Smooth muscle cell (in vitro differentiated cells): ENCODE measurements around the gene CCDC3. TPM values are rescaled to one million over a fixed set of nuclear protein-coding genes. Genes with fewer than 3 reads are reported as not detected.

Experiments
- DNase-seq: peaks from one replicate; lab custom pipeline; 2025; ENCODE audit not compliant: unreplicated experiment; lab: John Stamatoyannopoulos, UW
- H2AFZ ChIP-seq: fragments of 200-600 bp; sonication (generic); 2 replicates; pipeline ENCODE4 v1.6.0; 2016; ENCODE audit warnings: antibody characterized with exemption, low read depth, mild to moderate bottlenecking
- H3F3A ChIP-seq: fragments of 200-600 bp; sonication (generic); 2 replicates; pipeline ENCODE4 v1.6.0; 2017; ENCODE audit warnings: antibody characterized with exemption, low read depth
- H3K27ac ChIP-seq: fragments of 200-600 bp; sonication (generic); 2 replicates; pipeline ENCODE4 v1.5.1; 2016; ENCODE audit warnings: low read depth, mild to moderate bottlenecking
- H3K27me3 ChIP-seq: fragments of 200-600 bp; sonication (generic); 2 replicates; pipeline ENCODE4 v1.6.1; 2016; ENCODE audit warnings: low read depth, mild to moderate bottlenecking
- H3K36me3 ChIP-seq: fragments of 200-600 bp; sonication (generic); 2 replicates; pipeline ENCODE4 v1.5.1; 2016; ENCODE audit warnings: low read depth
- H3K4me1 ChIP-seq: fragments of 200-600 bp; sonication (generic); 2 replicates; pipeline ENCODE4 v1.5.1; 2016; ENCODE audit warnings: low read depth
- H3K4me2 ChIP-seq: fragments of 200-600 bp; sonication (generic); 2 replicates; pipeline ENCODE4 v1.6.0; 2016; ENCODE audit warnings: mild to moderate bottlenecking
- H3K4me3 ChIP-seq: fragments of 200-600 bp; sonication (generic); 2 replicates; pipeline ENCODE4 v1.5.1; 2016; ENCODE audit warnings: mild to moderate bottlenecking
- H3K79me2 ChIP-seq: fragments of 200-600 bp; sonication (generic); 2 replicates; pipeline ENCODE4 v1.6.0; 2016; ENCODE audit warnings: low read depth, mild to moderate bottlenecking
- H3K9ac ChIP-seq: fragments of 200-600 bp; sonication (generic); 2 replicates; pipeline ENCODE4 v1.6.0; 2016; ENCODE audit warnings: low read depth
- H3K9me3 ChIP-seq: fragments of 200-600 bp; sonication (generic); replicated peaks from 2 replicates; pipeline ENCODE4 v1.5.1; 2016; ENCODE audit warnings: low read depth
- H4K20me1 ChIP-seq: fragments of 200-600 bp; sonication (generic); 2 replicates; pipeline ENCODE4 v1.6.0; 2016; ENCODE audit warnings: low read depth
- WGBS: methylation state at CpG from one replicate; pipeline ENCODE4 v1.1.7; 2016; ENCODE audit warnings: low lambda C conversion rate; 5-methylcytosine and 5-hydroxymethylcytosine counted together
- polyA plus RNA-seq: library from polyadenylated mRNA; unstranded; fragments of >200 nt; fragmentation: Nextera tagmentation; extraction: Ambion mirVana; gene quantifications from 2 replicates; pipeline ENCODE4 v1.2.1, GENCODE V29; 2016
- total RNA-seq: library from RNA; depleted of rRNA; stranded (reverse); fragments of >200 nt; gene quantifications from 2 replicates; pipeline ENCODE4 v1.2.3, GENCODE V29; 2014
- TF ChIP-seq, protein P1 (sequence below): fragments of 200-600 bp; sonication (generic); IDR thresholded peaks from 2 replicates; pipeline ENCODE4 v1.5.1; 2017; ENCODE audit warnings: borderline replicate concordance, mild to moderate bottlenecking, antibody characterized with exemption; ENCODE audit not compliant: insufficient read depth, poor library complexity, severe bottlenecking

CCDC3 gene
- total and polyA plus RNA-seq, 2 experiments from 2014 or later, result 39.2 to 46.0 TPM

DNA sequence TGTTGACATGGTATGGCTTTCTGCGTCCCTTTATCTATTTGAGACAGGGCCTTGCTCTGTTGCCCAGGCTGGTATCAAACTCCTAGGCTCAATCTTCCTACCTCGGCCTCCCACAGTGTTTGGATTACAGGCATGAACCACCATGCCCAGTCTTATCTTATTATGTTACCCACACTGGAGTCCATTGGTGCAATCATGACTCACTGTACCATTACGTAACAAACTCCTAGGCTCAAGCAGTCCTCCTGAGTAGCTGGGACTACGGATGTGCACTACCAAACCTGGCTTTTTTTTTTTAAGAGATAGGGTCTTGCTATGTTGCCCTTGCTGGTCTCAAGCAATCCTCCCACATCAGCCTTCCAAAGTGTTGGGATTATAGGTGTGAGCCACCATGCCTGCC is 66.7 kb downstream of the CCDC3 start:
- WGBS, result 77% methylated on average over 4 of the region's 4 CpGs
- H3K9me3 ChIP-seq, result no peaks in the 10 kb centered on the region
- H3K4me2 ChIP-seq, result no peak overlapping the region
- H3K4me1 ChIP-seq, result no peaks in the 10 kb centered on the region
- no peaks in the 10 kb centered on the region for H3F3A ChIP-seq
- no peaks in the 10 kb centered on the region for H4K20me1 ChIP-seq
- no peaks in the 10 kb centered on the region for H3K79me2 ChIP-seq
- no peak overlapping the region for H3K9ac ChIP-seq
- no peak overlapping the region for H3K4me3 ChIP-seq
- DNase-seq, result no peak
- H2AFZ ChIP-seq, result no peak overlapping the region
- no peak overlapping the region for H3K27ac ChIP-seq
- H3K36me3 ChIP-seq, result no peaks in the 10 kb centered on the region
- TF ChIP-seq, protein P1, sequence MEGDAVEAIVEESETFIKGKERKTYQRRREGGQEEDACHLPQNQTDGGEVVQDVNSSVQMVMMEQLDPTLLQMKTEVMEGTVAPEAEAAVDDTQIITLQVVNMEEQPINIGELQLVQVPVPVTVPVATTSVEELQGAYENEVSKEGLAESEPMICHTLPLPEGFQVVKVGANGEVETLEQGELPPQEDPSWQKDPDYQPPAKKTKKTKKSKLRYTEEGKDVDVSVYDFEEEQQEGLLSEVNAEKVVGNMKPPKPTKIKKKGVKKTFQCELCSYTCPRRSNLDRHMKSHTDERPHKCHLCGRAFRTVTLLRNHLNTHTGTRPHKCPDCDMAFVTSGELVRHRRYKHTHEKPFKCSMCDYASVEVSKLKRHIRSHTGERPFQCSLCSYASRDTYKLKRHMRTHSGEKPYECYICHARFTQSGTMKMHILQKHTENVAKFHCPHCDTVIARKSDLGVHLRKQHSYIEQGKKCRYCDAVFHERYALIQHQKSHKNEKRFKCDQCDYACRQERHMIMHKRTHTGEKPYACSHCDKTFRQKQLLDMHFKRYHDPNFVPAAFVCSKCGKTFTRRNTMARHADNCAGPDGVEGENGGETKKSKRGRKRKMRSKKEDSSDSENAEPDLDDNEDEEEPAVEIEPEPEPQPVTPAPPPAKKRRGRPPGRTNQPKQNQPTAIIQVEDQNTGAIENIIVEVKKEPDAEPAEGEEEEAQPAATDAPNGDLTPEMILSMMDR, result no peak
- H3K27me3 ChIP-seq, result no peaks in the 10 kb centered on the region

- no peaks in the 10 kb centered on the region for H3K36me3 ChIP-seq
- no peaks in the 10 kb centered on the region for H3K79me2 ChIP-seq
- no peaks in the 10 kb centered on the region for H3K4me1 ChIP-seq
- H3F3A ChIP-seq, result no peaks in the 10 kb centered on the region
- H4K20me1 ChIP-seq, result no peaks in the 10 kb centered on the region
- H3K27me3 ChIP-seq, result no peaks in the 10 kb centered on the region
- TF ChIP-seq, protein P1, result no peak
- H3K4me2 ChIP-seq, result no peak overlapping the region
- H3K27ac ChIP-seq, result no peak overlapping the region
- no peaks in the 10 kb centered on the region for H3K9me3 ChIP-seq
- no peak overlapping the region for H2AFZ ChIP-seq
- whole genome bisulfite sequencing, result 100% methylated on average over 2 of the region's 2 CpGs
- H3K4me3 ChIP-seq, result no peak overlapping the region
- DNase-seq, result no peak
- no peak overlapping the region for H3K9ac ChIP-seq
These were observed 72.1 kb downstream of the CCDC3 start for GRCh38 chr10:12929381-12929780.

GRCh38 chr10:12928571-12928970 is 72.9 kb downstream of the CCDC3 start:
- Histone ChIP-seq H3K27ac (no peak overlapping the region), H3K4me2 (no peak overlapping the region), H2AFZ (no peak overlapping the region)

GRCh38 chr10:12927896-12928295 is 73.6 kb downstream of the CCDC3 start:
- H3K4me3 ChIP-seq, result no peak overlapping the region
- no peak overlapping the region for H3K9ac ChIP-seq
- no peak overlapping the region for H3K4me2 ChIP-seq
- H3K9me3 ChIP-seq, result no peaks in the 10 kb centered on the region
- TF ChIP-seq, protein P1, result no peak
- H4K20me1 ChIP-seq, result no peaks in the 10 kb centered on the region
- WGBS, result 83% methylated on average over 1 of the region's 1 CpG
- H3K27me3 ChIP-seq, result no peaks in the 10 kb centered on the region
- H3K79me2 ChIP-seq, result no peaks in the 10 kb centered on the region
- H3K27ac ChIP-seq, result no peak overlapping the region
- no peaks in the 10 kb centered on the region for H3K36me3 ChIP-seq
- H3K4me1 ChIP-seq, result no peaks in the 10 kb centered on the region
- DNase-seq, result no peak
- H2AFZ ChIP-seq, result no peak overlapping the region
- H3F3A ChIP-seq, result no peaks in the 10 kb centered on the region

More at GRCh38 chr10:12928571-12928970, 72.9 kb downstream of the CCDC3 start:
- TF ChIP-seq, protein P1, result no peak
- no peaks in the 10 kb centered on the region for H3K79me2 ChIP-seq
- no peaks in the 10 kb centered on the region for H3K27me3 ChIP-seq
- H3K4me3 ChIP-seq, result no peak overlapping the region
- H3K36me3 ChIP-seq, result no peaks in the 10 kb centered on the region
- H3K9me3 ChIP-seq, result no peaks in the 10 kb centered on the region
- WGBS, result 93% methylated on average over 6 of the region's 6 CpGs
- H3F3A ChIP-seq, result no peaks in the 10 kb centered on the region
- no peaks in the 10 kb centered on the region for H3K4me1 ChIP-seq
- no peak for DNase-seq
- no peak overlapping the region for H3K9ac ChIP-seq
- no peaks in the 10 kb centered on the region for H4K20me1 ChIP-seq
